Measurements from ENCODE around the gene ELAVL1.

Gene ELAVL1

DNA sequence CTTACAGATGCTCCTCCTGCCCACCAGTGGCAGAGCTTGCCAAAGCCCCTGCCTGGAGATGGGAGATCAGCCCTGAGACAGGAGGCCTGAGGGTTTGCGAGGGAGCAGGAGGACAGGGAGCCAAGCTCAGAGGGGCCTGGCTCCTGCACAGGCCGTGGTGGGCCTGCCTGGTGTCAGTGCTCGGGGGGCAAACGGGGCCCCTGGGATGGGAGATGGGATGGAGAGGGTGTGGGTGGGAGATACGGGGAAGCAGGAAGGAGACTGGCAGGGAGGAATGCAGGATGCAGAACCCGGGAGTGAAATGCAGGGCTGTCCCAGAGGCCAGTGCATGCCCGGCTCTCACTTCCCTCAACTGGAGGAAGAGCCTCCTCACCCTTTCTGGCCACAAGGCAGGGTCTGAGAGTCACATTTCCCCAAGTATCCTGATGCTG is 19.9 kb downstream of the ELAVL1 start:
- Histone ChIP-seq H3K79me2 (peaks cover 92% of the 10 kb centered on the region), H3K27ac (no peak overlapping the region), H3K36me3 (ENCODE audit: control insufficient read depth, insufficient read depth, low read length) (no peaks in the 10 kb centered on the region), H3K9me3 (ENCODE audit: control insufficient read depth, low read length) (no peaks in the 10 kb centered on the region), H3K27me3 (ENCODE audit: control insufficient read depth, insufficient read depth, low read length) (no peaks in the 10 kb centered on the region), H3K4me1 (no peaks in the 10 kb centered on the region), H3K4me2 (ENCODE audit: low read length) (no peak overlapping the region), H3K9ac (no peak overlapping the region), H2AFZ (no peak overlapping the region), H3K4me3 (ENCODE audit: low read depth, low read length) (no peak overlapping the region)
- TF ChIP-seq, protein P1, sequence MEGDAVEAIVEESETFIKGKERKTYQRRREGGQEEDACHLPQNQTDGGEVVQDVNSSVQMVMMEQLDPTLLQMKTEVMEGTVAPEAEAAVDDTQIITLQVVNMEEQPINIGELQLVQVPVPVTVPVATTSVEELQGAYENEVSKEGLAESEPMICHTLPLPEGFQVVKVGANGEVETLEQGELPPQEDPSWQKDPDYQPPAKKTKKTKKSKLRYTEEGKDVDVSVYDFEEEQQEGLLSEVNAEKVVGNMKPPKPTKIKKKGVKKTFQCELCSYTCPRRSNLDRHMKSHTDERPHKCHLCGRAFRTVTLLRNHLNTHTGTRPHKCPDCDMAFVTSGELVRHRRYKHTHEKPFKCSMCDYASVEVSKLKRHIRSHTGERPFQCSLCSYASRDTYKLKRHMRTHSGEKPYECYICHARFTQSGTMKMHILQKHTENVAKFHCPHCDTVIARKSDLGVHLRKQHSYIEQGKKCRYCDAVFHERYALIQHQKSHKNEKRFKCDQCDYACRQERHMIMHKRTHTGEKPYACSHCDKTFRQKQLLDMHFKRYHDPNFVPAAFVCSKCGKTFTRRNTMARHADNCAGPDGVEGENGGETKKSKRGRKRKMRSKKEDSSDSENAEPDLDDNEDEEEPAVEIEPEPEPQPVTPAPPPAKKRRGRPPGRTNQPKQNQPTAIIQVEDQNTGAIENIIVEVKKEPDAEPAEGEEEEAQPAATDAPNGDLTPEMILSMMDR (IDR thresholded peaks at IDR 0.05) = no peak

DNA sequence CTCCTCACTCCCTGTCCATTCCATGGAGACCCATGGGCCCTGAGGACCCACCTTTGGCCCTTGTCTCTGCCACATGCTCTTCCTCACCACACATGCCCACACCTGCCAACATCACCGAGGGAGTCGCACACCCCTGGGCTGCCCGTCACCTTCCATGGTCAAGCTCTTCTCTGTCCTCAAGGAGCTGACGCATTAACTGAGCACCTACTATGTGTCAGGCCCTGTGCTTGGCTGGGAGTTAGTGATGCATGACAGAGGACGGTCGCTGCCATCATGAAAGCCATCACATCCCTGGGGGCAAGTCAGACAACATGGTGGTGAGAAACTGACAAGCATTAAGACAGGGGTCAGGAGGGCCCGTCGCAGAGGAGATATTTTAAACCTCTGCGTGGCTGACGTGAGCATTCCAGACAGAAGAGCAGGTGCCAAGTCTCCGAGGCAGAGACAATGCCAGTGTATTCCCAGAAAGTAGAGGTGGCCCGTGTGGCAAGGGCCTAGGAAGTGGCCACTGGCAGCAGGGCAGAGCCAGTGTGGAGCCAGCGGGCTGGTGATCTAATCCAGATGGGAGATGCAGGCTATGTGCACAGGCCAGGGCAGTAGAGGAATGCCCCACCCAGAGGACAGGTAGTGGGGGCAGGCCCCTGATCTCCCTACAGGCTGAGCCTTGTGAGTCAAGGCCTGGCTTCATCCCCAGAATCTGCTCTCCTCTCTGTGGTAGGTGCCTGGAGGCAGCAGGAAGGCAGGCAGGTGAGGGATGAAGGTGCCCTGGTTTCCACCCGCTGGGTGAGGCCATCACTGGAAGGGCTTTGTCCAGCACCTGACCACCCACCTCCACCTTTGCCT is 21.2 kb downstream of the ELAVL1 start:
- no peaks in the 10 kb centered on the region for H3K27me3 ChIP-seq (ENCODE audit: control insufficient read depth, insufficient read depth, low read length)
- TF ChIP-seq, protein P1 (IDR thresholded peaks at IDR 0.05) = no peak
- no peak overlapping the region for H3K9ac ChIP-seq
- H3K4me1 ChIP-seq = no peaks in the 10 kb centered on the region
- no peak overlapping the region for H3K4me2 ChIP-seq (ENCODE audit: low read length)
- no peak overlapping the region for H3K27ac ChIP-seq
- H3K4me3 ChIP-seq (ENCODE audit: low read depth, low read length) = no peak overlapping the region
- H3K36me3 ChIP-seq (ENCODE audit: control insufficient read depth, insufficient read depth, low read length) = no peaks in the 10 kb centered on the region
- no peak overlapping the region for H2AFZ ChIP-seq
- H3K79me2 ChIP-seq = peaks cover 90% of the 10 kb centered on the region
- H3K9me3 ChIP-seq (ENCODE audit: control insufficient read depth, low read length) = no peaks in the 10 kb centered on the region

DNA sequence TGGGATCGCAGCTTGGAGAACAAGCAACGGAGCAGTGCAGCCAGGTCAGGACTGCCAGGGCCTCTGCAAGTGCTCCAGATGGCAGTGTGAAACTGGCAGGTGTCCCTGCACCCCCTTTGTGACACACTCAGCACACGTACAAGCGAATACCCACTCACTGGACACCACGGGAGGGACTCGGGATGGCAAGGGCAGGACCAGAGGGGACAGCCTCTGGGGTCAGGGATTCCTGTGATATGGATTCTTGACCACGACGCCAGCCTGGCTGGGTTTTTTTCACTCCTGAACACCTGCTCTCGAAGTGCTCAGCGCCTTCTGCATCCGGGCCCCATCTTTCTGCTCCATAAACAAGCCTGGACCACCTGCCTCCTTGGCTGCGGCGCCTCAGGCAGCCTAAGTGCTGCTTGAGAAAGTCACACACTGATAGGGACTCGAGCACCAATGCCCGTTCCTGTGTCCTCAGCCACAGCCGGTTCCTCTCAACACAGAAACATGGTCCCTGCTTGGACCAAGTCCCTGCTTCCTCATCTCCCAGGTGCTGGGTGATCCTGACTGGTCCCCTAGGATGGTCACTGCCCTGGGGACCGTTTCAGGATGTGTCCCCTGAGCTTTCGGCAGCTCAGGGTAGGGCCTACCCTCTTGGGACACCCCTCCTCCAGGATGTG is 22.0 kb downstream of the ELAVL1 start:
- Histone ChIP-seq H3K27ac (no peak overlapping the region), H3K9ac (no peak overlapping the region), H3K9me3 (ENCODE audit: control insufficient read depth, low read length) (no peaks in the 10 kb centered on the region), H3K27me3 (ENCODE audit: control insufficient read depth, insufficient read depth, low read length) (no peaks in the 10 kb centered on the region), H2AFZ (no peak overlapping the region), H3K4me3 (ENCODE audit: low read depth, low read length) (no peak overlapping the region), H3K4me1 (no peaks in the 10 kb centered on the region), H3K79me2 (peaks cover 88% of the 10 kb centered on the region), H3K4me2 (ENCODE audit: low read length) (no peak overlapping the region), H3K36me3 (ENCODE audit: control insufficient read depth, insufficient read depth, low read length) (no peaks in the 10 kb centered on the region)
- TF ChIP-seq, protein P1 (IDR thresholded peaks at IDR 0.05) = no peak

DNA sequence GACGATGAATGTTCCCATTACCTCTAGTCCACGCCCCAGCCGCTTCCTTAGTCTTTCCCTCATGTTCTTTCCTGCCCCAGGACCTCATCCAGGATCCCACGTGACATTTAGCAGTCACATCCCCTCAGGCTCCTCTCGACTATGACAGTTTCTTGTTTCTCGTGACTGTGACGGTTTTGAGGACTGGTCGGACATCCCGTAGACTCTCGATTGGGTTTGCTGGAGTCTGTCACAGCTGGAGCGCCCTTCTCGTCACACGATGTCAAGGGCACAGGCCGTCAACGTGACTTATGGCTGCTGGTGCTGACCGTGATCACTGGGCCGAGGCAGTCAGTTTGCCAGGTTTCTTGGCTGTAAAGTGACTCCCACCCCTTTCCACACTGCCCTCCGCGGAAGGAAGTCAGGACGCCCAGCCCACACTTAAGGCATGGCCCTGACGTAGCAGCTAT is 22.8 kb downstream of the ELAVL1 start:
- no peaks in the 10 kb centered on the region for H3K36me3 ChIP-seq (ENCODE audit: control insufficient read depth, insufficient read depth, low read length)
- TF ChIP-seq, protein P1 (IDR thresholded peaks at IDR 0.05) = no peak
- no peaks in the 10 kb centered on the region for H3K9me3 ChIP-seq (ENCODE audit: control insufficient read depth, low read length)
- no peak overlapping the region for H2AFZ ChIP-seq
- no peak overlapping the region for H3K4me2 ChIP-seq (ENCODE audit: low read length)
- no peak overlapping the region for H3K9ac ChIP-seq
- H3K27ac ChIP-seq = no peak overlapping the region
- H3K4me1 ChIP-seq = no peaks in the 10 kb centered on the region
- H3K79me2 ChIP-seq = peaks cover 84% of the 10 kb centered on the region
- no peak overlapping the region for H3K4me3 ChIP-seq (ENCODE audit: low read depth, low read length)
- H3K27me3 ChIP-seq (ENCODE audit: control insufficient read depth, insufficient read depth, low read length) = no peaks in the 10 kb centered on the region

Measured in parathyroid adenoma (tissue), 2 donors.